Fibroblast of upper back skin (primary cell): ENCODE measurements around the gene SEPTIN5.

ENCODE experiments used
- DNase-seq: peaks from one replicate; pipeline ENCODE4 v3.0.0-alpha.2; 2013

Gene SEPTIN5

GRCh38 chr22:19706661-19707151, 7.6 kb upstream of the SEPTIN5 start:
- DNase-seq = no peak

GRCh38 chr22:19707347-19708290, 6.7 kb upstream of the SEPTIN5 start:
- DNase-seq = no peak

- DNase-seq = no peak
These were observed 5.8 kb upstream of the SEPTIN5 start for GRCh38 chr22:19708321-19709011.

GRCh38 chr22:19709063-19709769, 5.1 kb upstream of the SEPTIN5 start:
- no peak for DNase-seq

- DNase-seq = no peak
These were observed 4.1 kb upstream of the SEPTIN5 start for GRCh38 chr22:19710020-19710768.

GRCh38 chr22:19710769-19711106, 3.6 kb upstream of the SEPTIN5 start:
- no peak for DNase-seq

- no peak for DNase-seq
These were observed 1.1 kb upstream of the SEPTIN5 start for GRCh38 chr22:19713245-19713644.

- DNase-seq = no peak
These were observed 522 bp upstream of the SEPTIN5 start for GRCh38 chr22:19713650-19714311.

GRCh38 chr22:19715188-19715930, 1.1 kb downstream of the SEPTIN5 start:
- no peak for DNase-seq

- no peak for DNase-seq
These were observed 1.9 kb downstream of the SEPTIN5 start for GRCh38 chr22:19716041-19716828.

- no peak for DNase-seq
These were observed 2.5 kb downstream of the SEPTIN5 start for GRCh38 chr22:19716829-19717105.

GRCh38 chr22:19717181-19717580, 2.9 kb downstream of the SEPTIN5 start:
- no peak for DNase-seq

GRCh38 chr22:19717691-19718455, 3.6 kb downstream of the SEPTIN5 start:
- peak; percentile 46 for DNase-seq

GRCh38 chr22:19718456-19719049, 4.2 kb downstream of the SEPTIN5 start:
- DNase-seq = no peak

GRCh38 chr22:19719050-19719482, 4.8 kb downstream of the SEPTIN5 start:
- DNase-seq = no peak

- no peak for DNase-seq
These were observed 5.3 kb downstream of the SEPTIN5 start for GRCh38 chr22:19719488-19720021.

GRCh38 chr22:19720150-19720827, 6.0 kb downstream of the SEPTIN5 start:
- no peak for DNase-seq

GRCh38 chr22:19720999-19721329, 6.7 kb downstream of the SEPTIN5 start:
- DNase-seq = no peak
